ENCODE measurements around the gene CPN1. TPM values are rescaled to one million over a fixed set of nuclear protein-coding genes. Genes with fewer than 3 reads are reported as not detected.

The CPN1 gene
- total and polyA plus RNA-seq, 10 of the 15 experiments (the other 5 are each of a cell fraction or from before 2014, with no cell fraction given) = 0.03 to 0.10 TPM; not detected in 8

- H3K36me3 ChIP-seq (ENCODE audit: control insufficient read depth in 2 of 2, insufficient read depth in 2 of 2, low read length in 1 of 2) = 0 out of 4 replicates have a peak, but pooled peaks cover 0 to 2% of the 10 kb centered on the region in 2 experiments
- peak overlapping the region; percentile 92 for H3K4me2 ChIP-seq (ENCODE audit: control insufficient read depth, insufficient read depth)
- BruUV-seq (replicated peaks) = no TSS peak
- no peaks in the 10 kb centered on the region for H3K9me3 ChIP-seq (replicated peaks; ENCODE audit: control insufficient read depth, insufficient read depth, low read length)
- 48% methylated on average over 6 of the region's 6 CpGs for WGBS (ENCODE audit: insufficient coverage, insufficient replicate concordance, low lambda C conversion rate, missing lambda C conversion rate)
- no peaks in the 10 kb centered on the region for H3K27me3 ChIP-seq (replicated peaks in 1 of 2; ENCODE audit: control insufficient read depth in 2 of 2, insufficient read depth in 2 of 2, low read length in 1 of 2)
- H3K9ac ChIP-seq (ENCODE audit: control insufficient read depth, insufficient read depth, low read length) = peak overlapping the region; percentile 93
- H4K20me1 ChIP-seq (ENCODE audit: control insufficient read depth, insufficient read depth) = no peaks in the 10 kb centered on the region
- FAIRE-seq = no peak
- peak overlapping the region; percentile 97 for H3K4me3 ChIP-seq
- ChIA-PET POLR2A (interaction anchor here (0.8 to 10.9 kb wide), 8 partner anchors 12 to 155 kb away, joined by 3 to 124 read pairs (median 5); no protein-coding TSS in a partner anchor), CTCF (interaction anchor here (0.5 to 16.1 kb wide), 14 partner anchors 10 to 260 kb away, joined by 3 to 318 read pairs (median 5); no protein-coding TSS in a partner anchor), SMC1A (ENCODE audit: uncharacterized antibody, unreplicated experiment) (interaction anchor here (0.9 to 26.2 kb wide), 18 partner anchors 9 to 577 kb away, joined by 3 to 531 read pairs (median 5); partner anchors contain the start of gene GOT1), RAD21 (ENCODE audit: unreplicated experiment) (interaction anchor here (0.6 to 11.0 kb wide), 15 partner anchors 11 to 527 kb away, joined by 3 to 255 read pairs (median 4); partner anchors contain the start of gene HIF1AN)
- no peak for TF ChIP-seq CHD1 (IDR thresholded peaks at IDR 0.05; ENCODE audit: low read depth, low read length)
- no peak for TF ChIP-seq YBX1 (IDR thresholded peaks at IDR 0.05)
- no peak for TF ChIP-seq ESRRA (IDR thresholded peaks at IDR 0.05; ENCODE audit: low read length)
- TF ChIP-seq TBL1XR1 (IDR thresholded peaks at IDR 0.05; ENCODE audit: low read depth, low read length) = no peak
- peak; percentile 56 for TF ChIP-seq SPI1 (IDR thresholded peaks at IDR 0.05; ENCODE audit: borderline replicate concordance, insufficient read depth, low read depth, low read length)
- TF ChIP-seq, protein P1, sequence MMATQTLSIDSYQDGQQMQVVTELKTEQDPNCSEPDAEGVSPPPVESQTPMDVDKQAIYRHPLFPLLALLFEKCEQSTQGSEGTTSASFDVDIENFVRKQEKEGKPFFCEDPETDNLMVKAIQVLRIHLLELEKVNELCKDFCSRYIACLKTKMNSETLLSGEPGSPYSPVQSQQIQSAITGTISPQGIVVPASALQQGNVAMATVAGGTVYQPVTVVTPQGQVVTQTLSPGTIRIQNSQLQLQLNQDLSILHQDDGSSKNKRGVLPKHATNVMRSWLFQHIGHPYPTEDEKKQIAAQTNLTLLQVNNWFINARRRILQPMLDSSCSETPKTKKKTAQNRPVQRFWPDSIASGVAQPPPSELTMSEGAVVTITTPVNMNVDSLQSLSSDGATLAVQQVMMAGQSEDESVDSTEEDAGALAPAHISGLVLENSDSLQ (IDR thresholded peaks at IDR 0.05) = no peak
- ATAC-seq = no peak
- no peak for DNase-seq (ENCODE audit: low read depth, low spot score)
- no peak overlapping the region for H2AFZ ChIP-seq (ENCODE audit: control insufficient read depth, low read depth, low read length)
- peaks cover 9% of the 10 kb centered on the region for H3K4me1 ChIP-seq (ENCODE audit: control insufficient read depth, insufficient read depth, low read length)
- in situ Hi-C loops (cut with MboI) (no loop called here), intact Hi-C loops (cut with micrococcal nuclease; ENCODE audit: unreplicated experiment) (no loop called here)
- H3K79me2 ChIP-seq (ENCODE audit: control insufficient read depth, insufficient read depth, low read length) = peaks cover 66% of the 10 kb centered on the region
- H3K27ac ChIP-seq (ENCODE audit: control insufficient read depth, insufficient read depth) = peak overlapping the region; percentile 67
These were observed 73.5 kb downstream of the CPN1 start for GRCh38 chr10:100008142-100008522.

Measured in GM12878 (cell line).